ENCODE results near the gene AMMECR1.

- no peak for TF ChIP-seq RAD21 (conservative IDR thresholded peaks at IDR 0.05)
- no peak for TF ChIP-seq EP300 (conservative IDR thresholded peaks at IDR 0.05; ENCODE audit: poor library complexity, severe bottlenecking)
- TF ChIP-seq, protein P1, sequence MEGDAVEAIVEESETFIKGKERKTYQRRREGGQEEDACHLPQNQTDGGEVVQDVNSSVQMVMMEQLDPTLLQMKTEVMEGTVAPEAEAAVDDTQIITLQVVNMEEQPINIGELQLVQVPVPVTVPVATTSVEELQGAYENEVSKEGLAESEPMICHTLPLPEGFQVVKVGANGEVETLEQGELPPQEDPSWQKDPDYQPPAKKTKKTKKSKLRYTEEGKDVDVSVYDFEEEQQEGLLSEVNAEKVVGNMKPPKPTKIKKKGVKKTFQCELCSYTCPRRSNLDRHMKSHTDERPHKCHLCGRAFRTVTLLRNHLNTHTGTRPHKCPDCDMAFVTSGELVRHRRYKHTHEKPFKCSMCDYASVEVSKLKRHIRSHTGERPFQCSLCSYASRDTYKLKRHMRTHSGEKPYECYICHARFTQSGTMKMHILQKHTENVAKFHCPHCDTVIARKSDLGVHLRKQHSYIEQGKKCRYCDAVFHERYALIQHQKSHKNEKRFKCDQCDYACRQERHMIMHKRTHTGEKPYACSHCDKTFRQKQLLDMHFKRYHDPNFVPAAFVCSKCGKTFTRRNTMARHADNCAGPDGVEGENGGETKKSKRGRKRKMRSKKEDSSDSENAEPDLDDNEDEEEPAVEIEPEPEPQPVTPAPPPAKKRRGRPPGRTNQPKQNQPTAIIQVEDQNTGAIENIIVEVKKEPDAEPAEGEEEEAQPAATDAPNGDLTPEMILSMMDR (IDR thresholded peaks at IDR 0.05; ENCODE audit: poor library complexity, severe bottlenecking), result no peak
- no peak for TF ChIP-seq EZH2 (IDR thresholded peaks at IDR 0.05; ENCODE audit: borderline replicate concordance, insufficient read depth, low read length, poor library complexity, severe bottlenecking)
- no peak for TF ChIP-seq POLR2AphosphoS5 (IDR thresholded peaks at IDR 0.05)
- no peak for TF ChIP-seq TAF1 (IDR thresholded peaks at IDR 0.05; ENCODE audit: low read depth)
- no peak for TF ChIP-seq REST (IDR thresholded peaks at IDR 0.05; ENCODE audit: borderline replicate concordance)
- no peak for TF ChIP-seq SMC3 (conservative IDR thresholded peaks at IDR 0.05; ENCODE audit: poor library complexity)
- TF ChIP-seq MXI1 (conservative IDR thresholded peaks at IDR 0.05; ENCODE audit: poor library complexity, severe bottlenecking), result no peak
These were observed 142.7 kb downstream of the AMMECR1 start for GRCh38 chrX:110175146-110175545.

All from neural cell (in vitro differentiated cells).